ENCODE measurements around the gene POGK. TPM values are rescaled to one million over a fixed set of nuclear protein-coding genes. Genes with fewer than 3 reads are reported as not detected.

The POGK gene
- total RNA-seq, 4 donors from 2014 or later, result 16.8 to 29.9 (median 24.9) TPM

- DNase-seq, result no peak
- intact Hi-C loops (cut with DNase I; ENCODE audit: low total_unique reads), result no loop called here
Observed at GRCh38 chr1:166813508-166814223, 25.6 kb upstream of the POGK start.

GRCh38 chr1:166814611-166815010 lies 24.7 kb upstream of the POGK start:
- DNase-seq, result no peak
- Histone ChIP-seq H3K4me3 (no peak overlapping the region), H3K4me1 (peaks cover 0 to 6% (median 0%) of the 10 kb centered on the region in 4 donors), H3K9me3 (no peaks in the 10 kb centered on the region), H3K36me3 (no peaks in the 10 kb centered on the region), H3K27ac (no peak overlapping the region), H3K27me3 (no peaks in the 10 kb centered on the region)
- intact Hi-C loops (cut with DNase I; ENCODE audit: low total_unique reads), result no loop called here
- WGBS, 2 donors (ENCODE audit: low coverage in 1 of 2), result 57 to 63% methylated on average over 2 of the region's 2 CpGs
- TF ChIP-seq EP300 (IDR thresholded peaks at IDR 0.05; ENCODE audit: low read depth) (no peak), POLR2A (IDR thresholded peaks at IDR 0.05) (no peak), POLR2AphosphoS5 (IDR thresholded peaks at IDR 0.05) (no peak), CTCF (IDR thresholded peaks at IDR 0.05) (no peak)
- in situ Hi-C loops (cut with MboI; ENCODE audit: low pct_ligation_motif_present in 1 of 4, low pct_unique_long_range_greater_than_20kb in 1 of 4, low sequenced_read_pairs in 3 of 4), result no loop called here

More at GRCh38 chr1:166813508-166814223, 25.6 kb upstream of the POGK start:
- H3K36me3 ChIP-seq, result no peaks in the 10 kb centered on the region
- in situ Hi-C loops (cut with MboI; ENCODE audit: low pct_ligation_motif_present in 1 of 4, low pct_unique_long_range_greater_than_20kb in 1 of 4, low sequenced_read_pairs in 3 of 4), result no loop called here
- H3K27me3 ChIP-seq, result no peaks in the 10 kb centered on the region
- no peak overlapping the region for H3K27ac ChIP-seq
- TF ChIP-seq POLR2AphosphoS5 (IDR thresholded peaks at IDR 0.05), result no peak
- TF ChIP-seq POLR2A (IDR thresholded peaks at IDR 0.05), result no peak
- no peak for TF ChIP-seq CTCF (IDR thresholded peaks at IDR 0.05)
- TF ChIP-seq EP300 (IDR thresholded peaks at IDR 0.05; ENCODE audit: low read depth), result no peak
- no peaks in the 10 kb centered on the region for H3K9me3 ChIP-seq
- no peak overlapping the region for H3K4me3 ChIP-seq
- WGBS, 2 donors (ENCODE audit: low coverage in 1 of 2), result 15 to 32% methylated on average over 1 to 2 of the region's 2 CpGs
- peaks cover 0 to 6% (median 0%) of the 10 kb centered on the region in 4 donors for H3K4me1 ChIP-seq

- 84% methylated on average over 2 of the region's 2 CpGs; no CpG with 5 or more reads in 1 of the 2 donors for WGBS, 2 donors (ENCODE audit: low coverage in 1 of 2)
- intact Hi-C loops (cut with DNase I; ENCODE audit: low total_unique reads) (no loop called here), in situ Hi-C loops (cut with MboI; ENCODE audit: low pct_ligation_motif_present in 1 of 4, low pct_unique_long_range_greater_than_20kb in 1 of 4, low sequenced_read_pairs in 3 of 4) (no loop called here)
- no peak overlapping the region for H3K27ac ChIP-seq
- H3K4me1 ChIP-seq, result no peaks in the 10 kb centered on the region
- H3K4me3 ChIP-seq, result no peak overlapping the region
- no peaks in the 10 kb centered on the region for H3K27me3 ChIP-seq
- H3K36me3 ChIP-seq, result no peaks in the 10 kb centered on the region
- no peaks in the 10 kb centered on the region for H3K9me3 ChIP-seq
- no peak for TF ChIP-seq POLR2A (IDR thresholded peaks at IDR 0.05)
- TF ChIP-seq CTCF (IDR thresholded peaks at IDR 0.05), result no peak
- TF ChIP-seq POLR2AphosphoS5 (IDR thresholded peaks at IDR 0.05), result no peak
- TF ChIP-seq EP300 (IDR thresholded peaks at IDR 0.05; ENCODE audit: low read depth), result no peak
- no peak for DNase-seq
Observed at GRCh38 chr1:166819974-166820373, 19.3 kb upstream of the POGK start.

- no peak for TF ChIP-seq POLR2AphosphoS5 (IDR thresholded peaks at IDR 0.05)
- TF ChIP-seq CTCF (IDR thresholded peaks at IDR 0.05), result peak in 2 of 5 experiments; percentile 6 to 7
- no peaks in the 10 kb centered on the region for H3K9me3 ChIP-seq
- H3K4me1 ChIP-seq, result no peaks in the 10 kb centered on the region
- WGBS, 2 donors (ENCODE audit: low coverage in 1 of 2), result 68 to 70% methylated on average over 6 to 7 of the region's 7 CpGs
- H3K27me3 ChIP-seq, result no peaks in the 10 kb centered on the region
- H3K36me3 ChIP-seq, result no peaks in the 10 kb centered on the region
- no peak for DNase-seq
- in situ Hi-C loops (cut with MboI; ENCODE audit: low pct_ligation_motif_present in 1 of 4, low pct_unique_long_range_greater_than_20kb in 1 of 4, low sequenced_read_pairs in 3 of 4), result no loop called here
- intact Hi-C loops (cut with DNase I; ENCODE audit: low total_unique reads), result no loop called here
- H3K27ac ChIP-seq, result no peak overlapping the region
- no peak overlapping the region for H3K4me3 ChIP-seq
Observed at GRCh38 chr1:166822385-166822784, 16.9 kb upstream of the POGK start.
